ENCODE data around the gene HSD17B2. TPM values are rescaled to one million over a fixed set of nuclear protein-coding genes. Genes with fewer than 3 reads are reported as not detected.
A peak's percentile ranks its signal among the peaks of the same experiment; 100 is the strongest.

HSD17B2 gene
- total RNA-seq, 1 experiment from 2014 or later = 3.1 TPM

GRCh38 chr16:82081264-82081663 lies 46.2 kb downstream of the HSD17B2 start:
- H3K27me3 ChIP-seq (ENCODE audit: low read length) = no peaks in the 10 kb centered on the region
- H3K9me3 ChIP-seq (ENCODE audit: low read length) = no peaks in the 10 kb centered on the region
- CTCF ChIA-PET = no interaction called here
- DNase-seq (no peak), ATAC-seq (no peak)
- H2AFZ ChIP-seq (ENCODE audit: low read length) = no peak overlapping the region
- no peaks in the 10 kb centered on the region for H3K79me2 ChIP-seq (ENCODE audit: low read length)
- intact Hi-C loops (cut with micrococcal nuclease) = no loop called here
- no peaks in the 10 kb centered on the region for H4K20me1 ChIP-seq (ENCODE audit: low read length)
- no peak overlapping the region for H3K27ac ChIP-seq (ENCODE audit: low read length)
- no peak overlapping the region for H3K4me3 ChIP-seq (ENCODE audit: low read length)
- no TSS peak for BruUV-seq (replicated peaks)
- no peaks in the 10 kb centered on the region for H3F3A ChIP-seq (ENCODE audit: low read length, unreplicated experiment)
- H3K9me2 ChIP-seq (replicated peaks; ENCODE audit: low read length) = no peaks in the 10 kb centered on the region
- POLR2A ChIA-PET (ENCODE audit: unreplicated experiment) = no interaction called here
- no peaks in the 10 kb centered on the region for H3K36me3 ChIP-seq (ENCODE audit: low read depth, low read length)
- no peak overlapping the region for H3K4me2 ChIP-seq (ENCODE audit: low read length)
- H3K4me1 ChIP-seq (ENCODE audit: insufficient read depth, low read length) = peaks cover 9% of the 10 kb centered on the region; the same call in 1 of the 2 replicates
- no peak overlapping the region for H3K9ac ChIP-seq (ENCODE audit: low read length)
- TF ChIP-seq EZH2phosphoT487 (IDR thresholded peaks at IDR 0.05; ENCODE audit: borderline replicate concordance, low read length) (no peak), EZH2 (IDR thresholded peaks at IDR 0.05; ENCODE audit: low read length, unreplicated experiment) (no peak)
- TF ChIP-seq, protein P1, sequence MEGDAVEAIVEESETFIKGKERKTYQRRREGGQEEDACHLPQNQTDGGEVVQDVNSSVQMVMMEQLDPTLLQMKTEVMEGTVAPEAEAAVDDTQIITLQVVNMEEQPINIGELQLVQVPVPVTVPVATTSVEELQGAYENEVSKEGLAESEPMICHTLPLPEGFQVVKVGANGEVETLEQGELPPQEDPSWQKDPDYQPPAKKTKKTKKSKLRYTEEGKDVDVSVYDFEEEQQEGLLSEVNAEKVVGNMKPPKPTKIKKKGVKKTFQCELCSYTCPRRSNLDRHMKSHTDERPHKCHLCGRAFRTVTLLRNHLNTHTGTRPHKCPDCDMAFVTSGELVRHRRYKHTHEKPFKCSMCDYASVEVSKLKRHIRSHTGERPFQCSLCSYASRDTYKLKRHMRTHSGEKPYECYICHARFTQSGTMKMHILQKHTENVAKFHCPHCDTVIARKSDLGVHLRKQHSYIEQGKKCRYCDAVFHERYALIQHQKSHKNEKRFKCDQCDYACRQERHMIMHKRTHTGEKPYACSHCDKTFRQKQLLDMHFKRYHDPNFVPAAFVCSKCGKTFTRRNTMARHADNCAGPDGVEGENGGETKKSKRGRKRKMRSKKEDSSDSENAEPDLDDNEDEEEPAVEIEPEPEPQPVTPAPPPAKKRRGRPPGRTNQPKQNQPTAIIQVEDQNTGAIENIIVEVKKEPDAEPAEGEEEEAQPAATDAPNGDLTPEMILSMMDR (conservative IDR thresholded peaks at IDR 0.05; ENCODE audit: low read depth, low read length) = no peak

GRCh38 chr16:82082097-82082496 lies 47.0 kb downstream of the HSD17B2 start:
- Histone ChIP-seq H3K9me2 (replicated peaks; ENCODE audit: low read length) (no peaks in the 10 kb centered on the region), H2AFZ (ENCODE audit: low read length) (no peak overlapping the region), H3K9me3 (ENCODE audit: low read length) (no peaks in the 10 kb centered on the region), H3K79me2 (ENCODE audit: low read length) (no peaks in the 10 kb centered on the region), H3F3A (ENCODE audit: low read length, unreplicated experiment) (no peaks in the 10 kb centered on the region), H3K4me1 (ENCODE audit: insufficient read depth, low read length) (peaks cover 9% of the 10 kb centered on the region; the same call in 1 of the 2 replicates), H3K9ac (ENCODE audit: low read length) (no peak overlapping the region), H3K27me3 (ENCODE audit: low read length) (no peaks in the 10 kb centered on the region), H3K27ac (ENCODE audit: low read length) (no peak overlapping the region), H4K20me1 (ENCODE audit: low read length) (no peaks in the 10 kb centered on the region), H3K4me2 (ENCODE audit: low read length) (no peak overlapping the region), H3K4me3 (ENCODE audit: low read length) (no peak overlapping the region), H3K36me3 (ENCODE audit: low read depth, low read length) (no peaks in the 10 kb centered on the region)
- no peak for ATAC-seq
- ChIA-PET CTCF (no interaction called here), POLR2A (ENCODE audit: unreplicated experiment) (no interaction called here)
- no TSS peak for BruUV-seq (replicated peaks)
- no peak for DNase-seq
- intact Hi-C loops (cut with micrococcal nuclease) = no loop called here
- TF ChIP-seq EZH2 (IDR thresholded peaks at IDR 0.05; ENCODE audit: low read length, unreplicated experiment) (no peak), EZH2phosphoT487 (IDR thresholded peaks at IDR 0.05; ENCODE audit: borderline replicate concordance, low read length) (no peak)
- TF ChIP-seq, protein P1 (conservative IDR thresholded peaks at IDR 0.05; ENCODE audit: low read depth, low read length) = no peak

GRCh38 chr16:82082543-82083244 lies 47.6 kb downstream of the HSD17B2 start:
- Histone ChIP-seq H3K27ac (ENCODE audit: low read length) (no peak overlapping the region), H3K4me3 (ENCODE audit: low read length) (no peak overlapping the region), H3K9me2 (replicated peaks; ENCODE audit: low read length) (no peaks in the 10 kb centered on the region), H3K4me1 (ENCODE audit: insufficient read depth, low read length) (peaks cover 9% of the 10 kb centered on the region; the same call in 1 of the 2 replicates), H3K79me2 (ENCODE audit: low read length) (no peaks in the 10 kb centered on the region), H3K4me2 (ENCODE audit: low read length) (no peak overlapping the region), H3K36me3 (ENCODE audit: low read depth, low read length) (no peaks in the 10 kb centered on the region), H4K20me1 (ENCODE audit: low read length) (no peaks in the 10 kb centered on the region), H3K27me3 (ENCODE audit: low read length) (no peaks in the 10 kb centered on the region), H3K9me3 (ENCODE audit: low read length) (no peaks in the 10 kb centered on the region), H2AFZ (ENCODE audit: low read length) (no peak overlapping the region), H3F3A (ENCODE audit: low read length, unreplicated experiment) (no peaks in the 10 kb centered on the region), H3K9ac (ENCODE audit: low read length) (no peak overlapping the region)
- BruUV-seq (replicated peaks) = no TSS peak
- ATAC-seq = peak; percentile 97
- intact Hi-C loops (cut with micrococcal nuclease) = no loop called here
- ChIA-PET POLR2A (ENCODE audit: unreplicated experiment) (no interaction called here), CTCF (no interaction called here)
- TF ChIP-seq EZH2 (IDR thresholded peaks at IDR 0.05; ENCODE audit: low read length, unreplicated experiment) (no peak), EZH2phosphoT487 (IDR thresholded peaks at IDR 0.05; ENCODE audit: borderline replicate concordance, low read length) (no peak)
- TF ChIP-seq, protein P1 (conservative IDR thresholded peaks at IDR 0.05; ENCODE audit: low read depth, low read length) = no peak
- DNase-seq = peak; percentile 62
